Esophagus squamous epithelium (tissue), 4 donors: ENCODE data around the gene PDE6B.

ENCODE experiments used
- CTCF ChIP-seq, 6 experiments: fragments of 450-650 bp in 4 of 6; fragments of 200-600 bp in 2 of 6; sonication (generic) in 2 of 6; IDR thresholded peaks; one replicate each; pipeline ENCODE4 v1.5.1; 2016 to 2019; ENCODE audit warnings: antibody characterized with exemption in 6 of 6, mild to moderate bottlenecking in 4 of 6, moderate library complexity in 4 of 6
- POLR2A ChIP-seq, 4 donors: fragments of 450-650 bp; IDR thresholded peaks; one replicate each; pipeline ENCODE4 v1.6.1; 2017; ENCODE audit warnings: antibody characterized with exemption in 4 of 4, mild to moderate bottlenecking in 4 of 4, moderate library complexity in 3 of 4

GRCh38 chr4:579543-580175 lies 45.7 kb upstream of the PDE6B start:
- TF ChIP-seq CTCF (IDR thresholded peaks at IDR 0.05) (no peak), POLR2A (IDR thresholded peaks at IDR 0.05) (no peak)
